HG03442 (cell line): ENCODE measurements around the gene MAGI2.

ENCODE experiments used
- ATAC-seq: cut with Tn5 transposase; IDR thresholded peaks from one replicate; pipeline ENCODE4 v1.9.1; 2021; ENCODE audit warnings: mild to moderate bottlenecking, moderate library complexity; ENCODE audit not compliant: unreplicated experiment

The MAGI2 gene

GRCh38 chr7:78684201-78684600 is 769.3 kb downstream of the MAGI2 start:
- no peak for ATAC-seq

- ATAC-seq, result no peak
These were observed 769.9 kb downstream of the MAGI2 start for GRCh38 chr7:78683566-78683965.

- ATAC-seq, result no peak
These were observed 774.2 kb downstream of the MAGI2 start for GRCh38 chr7:78679112-78679876.

GRCh38 chr7:78677391-78677790 is 776.1 kb downstream of the MAGI2 start:
- ATAC-seq, result no peak

- ATAC-seq, result no peak
These were observed 778.0 kb downstream of the MAGI2 start for GRCh38 chr7:78675511-78675910.

- ATAC-seq, result no peak
These were observed 780.2 kb downstream of the MAGI2 start for GRCh38 chr7:78673272-78673671.

- no peak for ATAC-seq
These were observed 790.5 kb downstream of the MAGI2 start for GRCh38 chr7:78662939-78663338.

- no peak for ATAC-seq
These were observed 803.5 kb downstream of the MAGI2 start for GRCh38 chr7:78649976-78650375.

GRCh38 chr7:78649236-78649635 is 804.2 kb downstream of the MAGI2 start:
- ATAC-seq, result no peak

- ATAC-seq, result no peak
These were observed 810.7 kb downstream of the MAGI2 start for GRCh38 chr7:78642751-78643150.

- no peak for ATAC-seq
These were observed 815.1 kb downstream of the MAGI2 start for GRCh38 chr7:78638364-78638763.

- ATAC-seq, result no peak
These were observed 816.7 kb downstream of the MAGI2 start for GRCh38 chr7:78636727-78637126.

- ATAC-seq, result no peak
These were observed 818.3 kb downstream of the MAGI2 start for GRCh38 chr7:78635026-78635793.

GRCh38 chr7:78634093-78634492 is 819.4 kb downstream of the MAGI2 start:
- ATAC-seq, result no peak

- ATAC-seq, result no peak
These were observed 832.5 kb downstream of the MAGI2 start for GRCh38 chr7:78620920-78621319.

GRCh38 chr7:78616539-78616938 is 836.9 kb downstream of the MAGI2 start:
- ATAC-seq, result no peak

GRCh38 chr7:78609281-78609680 is 844.2 kb downstream of the MAGI2 start:
- ATAC-seq, result no peak

- no peak for ATAC-seq
These were observed 846.4 kb downstream of the MAGI2 start for GRCh38 chr7:78607099-78607498.

- ATAC-seq, result no peak
These were observed 848.3 kb downstream of the MAGI2 start for GRCh38 chr7:78605119-78605518.

- ATAC-seq, result no peak
These were observed 851.7 kb downstream of the MAGI2 start for GRCh38 chr7:78601728-78602127.

- no peak for ATAC-seq
These were observed 859.3 kb downstream of the MAGI2 start for GRCh38 chr7:78594156-78594555.

GRCh38 chr7:78588393-78588792 is 865.1 kb downstream of the MAGI2 start:
- no peak for ATAC-seq
